ENCODE measurements around the gene SMPD3. TPM values are rescaled to one million over a fixed set of nuclear protein-coding genes. Genes with fewer than 3 reads are reported as not detected.

SMPD3 gene
- polyA plus RNA-seq, 1 experiment = 0.27 TPM

- TF ChIP-seq CTCF (IDR thresholded peaks at IDR 0.05; ENCODE audit: insufficient read depth, low read depth, low read length) = peak; percentile 33; the same call in 1 of the 2 replicates
- CTCF ChIA-PET = interaction anchor here (0.9 to 3.4 kb wide), 5 partner anchors 9 to 157 kb away, joined by 3 to 30 read pairs (median 7); no protein-coding TSS in a partner anchor
- POLR2A ChIA-PET = no interaction called here
These were observed 83.7 kb downstream of the SMPD3 start for GRCh38 chr16:68364561-68364998.

GRCh38 chr16:68363658-68364521, 84.4 kb downstream of the SMPD3 start:
- ChIA-PET POLR2A (no interaction called here), CTCF (interaction anchor here (0.7 to 3.4 kb wide), 7 partner anchors 10 to 157 kb away, joined by 3 to 30 read pairs (median 6); no protein-coding TSS in a partner anchor)
- no peak for DNase-seq (ENCODE audit: low read depth)
- Histone ChIP-seq H3K27me3 (ENCODE audit: control insufficient read depth, insufficient read depth, low read length) (peaks cover 2% of the 10 kb centered on the region; the same call in 1 of the 2 replicates), H3K4me3 (ENCODE audit: low read depth, low read length) (no peak overlapping the region), H3K36me3 (ENCODE audit: control insufficient read depth, insufficient read depth, low read length) (peaks cover 4% of the 10 kb centered on the region)
- no peak for TF ChIP-seq CTCF (IDR thresholded peaks at IDR 0.05; ENCODE audit: insufficient read depth, low read depth, low read length)

More at GRCh38 chr16:68364561-68364998, 83.7 kb downstream of the SMPD3 start:
- Histone ChIP-seq H3K27me3 (ENCODE audit: control insufficient read depth, insufficient read depth, low read length) (peaks cover 2% of the 10 kb centered on the region; the same call in 1 of the 2 replicates), H3K4me3 (ENCODE audit: low read depth, low read length) (no peak overlapping the region), H3K36me3 (ENCODE audit: control insufficient read depth, insufficient read depth, low read length) (peaks cover 3% of the 10 kb centered on the region)
- no peak for DNase-seq (ENCODE audit: low read depth)

GRCh38 chr16:68362947-68363657, 85.2 kb downstream of the SMPD3 start:
- Histone ChIP-seq H3K27me3 (ENCODE audit: control insufficient read depth, insufficient read depth, low read length) (peaks cover 2% of the 10 kb centered on the region; the same call in 1 of the 2 replicates), H3K36me3 (ENCODE audit: control insufficient read depth, insufficient read depth, low read length) (peaks cover 4% of the 10 kb centered on the region), H3K4me3 (ENCODE audit: low read depth, low read length) (no peak overlapping the region)
- CTCF ChIA-PET = interaction anchor here (0.7 to 3.4 kb wide), 4 partner anchors 11 to 148 kb away, joined by 3 to 30 read pairs (median 8); no protein-coding TSS in a partner anchor
- POLR2A ChIA-PET = no interaction called here
- no peak for DNase-seq (ENCODE audit: low read depth)
- no peak for TF ChIP-seq CTCF (IDR thresholded peaks at IDR 0.05; ENCODE audit: insufficient read depth, low read depth, low read length)

GRCh38 chr16:68362262-68362913, 85.9 kb downstream of the SMPD3 start:
- POLR2A ChIA-PET = no interaction called here
- no peak for TF ChIP-seq CTCF (IDR thresholded peaks at IDR 0.05; ENCODE audit: insufficient read depth, low read depth, low read length)

More at GRCh38 chr16:68362262-68362913, 85.9 kb downstream of the SMPD3 start:
- Histone ChIP-seq H3K36me3 (ENCODE audit: control insufficient read depth, insufficient read depth, low read length) (peaks cover 11% of the 10 kb centered on the region), H3K4me3 (ENCODE audit: low read depth, low read length) (no peak overlapping the region), H3K27me3 (ENCODE audit: control insufficient read depth, insufficient read depth, low read length) (peaks cover 2% of the 10 kb centered on the region; the same call in 1 of the 2 replicates)
- CTCF ChIA-PET = interaction anchor here (0.8 to 3.4 kb wide), 4 partner anchors 11 to 158 kb away, joined by 3 to 30 read pairs (median 8); no protein-coding TSS in a partner anchor
- no peak for DNase-seq (ENCODE audit: low read depth)
